HG03565 (cell line): Measurements from ENCODE around the gene ANAPC5.
A peak's percentile ranks its signal among the peaks of the same experiment; 100 is the strongest.
"Not testable (repeated sequence)": the region's sequence is repeated elsewhere in the genome, so short reads cannot be mapped to it uniquely, and the experiment has no call there.

Experiments used
- ATAC-seq: cut with Tn5 transposase; IDR thresholded peaks from one replicate; pipeline ENCODE4 v1.9.1; 2021; ENCODE audit warnings: mild to moderate bottlenecking, moderate library complexity; ENCODE audit not compliant: unreplicated experiment

The ANAPC5 gene

GRCh38 chr12:121318121-121318520 is 34.1 kb downstream of the ANAPC5 start:
- no peak for ATAC-seq

- ATAC-seq: no peak
Measured at GRCh38 chr12:121314431-121314830, 37.8 kb downstream of the ANAPC5 start.

- ATAC-seq: not testable (repeated sequence)
Measured at GRCh38 chr12:121310231-121310630, 42.0 kb downstream of the ANAPC5 start.

GRCh38 chr12:121307397-121307796 is 44.8 kb downstream of the ANAPC5 start:
- not testable (repeated sequence) for ATAC-seq

- ATAC-seq: no peak
Measured at GRCh38 chr12:121304306-121304705, 47.9 kb downstream of the ANAPC5 start.

- ATAC-seq: no peak
Measured at GRCh38 chr12:121301876-121302275, 50.3 kb downstream of the ANAPC5 start.

GRCh38 chr12:121300083-121300819 is 52.0 kb downstream of the ANAPC5 start:
- no peak for ATAC-seq

- ATAC-seq: no peak
Measured at GRCh38 chr12:121299662-121300061, 52.5 kb downstream of the ANAPC5 start.

GRCh38 chr12:121298411-121298810 is 53.8 kb downstream of the ANAPC5 start:
- not testable (repeated sequence) for ATAC-seq

- ATAC-seq: no peak
Measured at GRCh38 chr12:121297435-121297991, 54.7 kb downstream of the ANAPC5 start.

- ATAC-seq: peak; percentile 50
Measured at GRCh38 chr12:121296618-121297434, 55.4 kb downstream of the ANAPC5 start, which contains the start of gene CAMKK2. TSS of gene CAMKK2 (minus strand) at chr12:121296709. CDS start at chr12:121274526, 22,183 bp downstream.

- peak; percentile 27 for ATAC-seq
Measured at GRCh38 chr12:121295746-121296617, 56.2 kb downstream of the ANAPC5 start.

- ATAC-seq: no peak
Measured at GRCh38 chr12:121295116-121295745, 57.0 kb downstream of the ANAPC5 start.

- ATAC-seq: no peak
Measured at GRCh38 chr12:121294151-121294889, 57.9 kb downstream of the ANAPC5 start.

GRCh38 chr12:121293603-121294002 is 58.6 kb downstream of the ANAPC5 start:
- ATAC-seq: no peak

- ATAC-seq: no peak
Measured at GRCh38 chr12:121290410-121290809, 61.8 kb downstream of the ANAPC5 start.

GRCh38 chr12:121289962-121290361 is 62.2 kb downstream of the ANAPC5 start:
- no peak for ATAC-seq

- ATAC-seq: no peak
Measured at GRCh38 chr12:121288986-121289385, 63.2 kb downstream of the ANAPC5 start.

- no peak for ATAC-seq
Measured at GRCh38 chr12:121288158-121288845, 63.9 kb downstream of the ANAPC5 start.
